Common myeloid progenitor, CD34-positive (primary cell): Measurements from ENCODE around the gene CLRN1.

Experiments used
- CTCF ChIA-PET: fragments of 350-600 bp; sonication (Branson Sonifier 250); formaldehyde crosslinking; loops from one replicate; lab custom pipeline; 2021; ENCODE audit warnings: antibody characterized with exemption; lab: Charles Lee
- POLR2A ChIA-PET: fragments of 350-600 bp; sonication (Branson Sonifier 250); formaldehyde crosslinking; loops from one replicate; lab custom pipeline; 2021; ENCODE audit warnings: antibody characterized with exemption; lab: Charles Lee
- DNase-seq, 3 donors: peaks; one replicate each; pipeline versions ENCODE4 v3.0.0 to v3.0.0-alpha.2; 2013
- H3K27ac ChIP-seq, 2 experiments: 1 replicate in 1 of 2; 2 replicates in 1 of 2; pipeline ENCODE4 v1.7.0; 2013; ENCODE audit warnings: inconsistent platforms in 2 of 2, low read length in 2 of 2, mild to moderate bottlenecking in 2 of 2, low read depth in 1 of 2, moderate library complexity in 1 of 2; ENCODE audit not compliant: severe bottlenecking in 2 of 2, insufficient read depth in 1 of 2, poor library complexity in 1 of 2
- H3K27me3 ChIP-seq, 5 experiments: replicated peaks in 2 of 5; 1 replicate in 3 of 5; 2 replicates in 2 of 5; pipeline versions ENCODE4 v1.6.1 to v1.7.0; 2013; ENCODE audit warnings: low read length in 4 of 5, mild to moderate bottlenecking in 2 of 5, moderate library complexity in 2 of 5, inconsistent platforms in 1 of 5; ENCODE audit not compliant: insufficient read depth in 5 of 5, control insufficient read depth in 4 of 5
- H3K36me3 ChIP-seq, 4 experiments: 1 replicate in 2 of 4; 2 replicates in 2 of 4; pipeline versions ENCODE4 v1.6.1 to v1.7.0; 2013; ENCODE audit warnings: low read length in 3 of 4, control low read depth in 1 of 4, mild to moderate bottlenecking in 1 of 4; ENCODE audit not compliant: control insufficient read depth in 4 of 4, insufficient read depth in 4 of 4
- H3K4me1 ChIP-seq, 4 experiments: 1 replicate in 3 of 4; 2 replicates in 1 of 4; pipeline versions ENCODE4 v1.6.1 to v1.7.1; 2013; ENCODE audit warnings: low read length in 3 of 4, mild to moderate bottlenecking in 3 of 4, control low read depth in 1 of 4, inconsistent platforms in 1 of 4, moderate library complexity in 1 of 4; ENCODE audit not compliant: control insufficient read depth in 4 of 4, insufficient read depth in 4 of 4; ENCODE audit errors: control extremely low read depth in 1 of 4
- H3K4me3 ChIP-seq, 7 experiments: 1 replicate in 4 of 7; 2 replicates in 3 of 7; pipeline versions ENCODE4 v1.5.1 to v1.7.0; 2013; ENCODE audit warnings: mild to moderate bottlenecking in 7 of 7, low read length in 6 of 7, moderate library complexity in 6 of 7, inconsistent platforms in 2 of 7, low read depth in 2 of 7, control low read depth in 1 of 7; ENCODE audit not compliant: insufficient read depth in 4 of 7, control insufficient read depth in 1 of 7; ENCODE audit errors: extremely low read depth in 1 of 7
- H3K9me3 ChIP-seq, 5 experiments: 1 replicate in 4 of 5; 2 replicates in 1 of 5; pipeline versions ENCODE4 v1.6.1 to v1.7.1; 2013; ENCODE audit warnings: low read length in 4 of 5, mild to moderate bottlenecking in 2 of 5, inconsistent platforms in 1 of 5, low read depth in 1 of 5, moderate library complexity in 1 of 5; ENCODE audit not compliant: control insufficient read depth in 4 of 5, insufficient read depth in 2 of 5; ENCODE audit errors: control extremely low read depth in 1 of 5
- WGBS: methylation state at CpG from one replicate; pipeline ENCODE4 v1.1.5; 2013; ENCODE audit not compliant: insufficient coverage; 5-methylcytosine and 5-hydroxymethylcytosine counted together

CLRN1 gene

DNA sequence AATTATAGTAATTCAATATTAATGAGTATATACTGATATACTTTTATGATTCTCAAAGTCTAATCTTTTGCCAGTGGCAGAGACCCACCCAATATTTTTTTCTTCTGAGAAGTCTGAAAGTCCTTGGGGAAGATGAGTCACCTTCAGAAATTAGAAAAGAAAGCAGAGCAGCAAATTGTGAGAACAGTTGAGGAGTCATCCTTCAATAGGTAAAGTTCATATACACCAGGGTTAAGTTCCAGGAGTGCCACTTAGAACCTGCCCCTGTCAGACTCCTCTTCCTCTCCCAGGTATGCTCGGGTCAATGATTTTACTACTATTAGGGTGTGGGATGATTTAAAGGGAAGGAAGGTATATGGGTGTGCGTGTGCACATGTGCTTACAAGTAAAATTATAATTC lies 7.1 kb downstream of the CLRN1 start:
- POLR2A ChIA-PET: no interaction called here
- Histone ChIP-seq H3K4me3 (no peak overlapping the region), H3K9me3 (no peaks in the 10 kb centered on the region), H3K27ac (no peak overlapping the region), H3K4me1 (no peaks in the 10 kb centered on the region), H3K36me3 (no peaks in the 10 kb centered on the region), H3K27me3 (no peaks in the 10 kb centered on the region)
- DNase-seq: no peak
- CTCF ChIA-PET: no interaction called here
- 100% methylated on average over 1 of the region's 2 CpGs for WGBS

DNA sequence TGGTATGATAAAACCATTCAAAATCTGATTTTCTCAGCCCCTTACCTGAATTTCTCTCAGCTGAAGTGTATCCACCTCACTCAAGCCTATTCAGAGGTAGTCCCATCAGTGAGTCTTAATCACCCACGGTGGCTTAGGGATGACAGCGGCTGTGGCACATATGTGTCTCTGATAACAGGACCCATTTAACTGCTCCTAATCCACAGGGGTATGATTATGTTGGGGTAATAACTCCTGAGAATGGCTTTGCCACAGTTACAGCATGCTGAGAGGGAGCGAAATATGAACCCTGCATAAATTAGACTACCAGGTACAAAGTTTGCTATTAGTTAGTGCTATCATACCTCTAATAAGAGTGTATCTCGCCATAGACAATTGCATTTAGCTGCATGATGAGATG lies 10.6 kb downstream of the CLRN1 start:
- Histone ChIP-seq H3K4me3 (no peak overlapping the region), H3K36me3 (no peaks in the 10 kb centered on the region), H3K4me1 (no peaks in the 10 kb centered on the region), H3K9me3 (no peaks in the 10 kb centered on the region), H3K27ac (no peak overlapping the region), H3K27me3 (no peaks in the 10 kb centered on the region)
- no CpG with 5 or more reads among the region's 4 CpGs for WGBS
- CTCF ChIA-PET: interaction anchor here (1.2 kb wide), 1 partner anchor 13 kb away, joined by 3 read pairs; no protein-coding TSS in a partner anchor
- DNase-seq: no peak
- POLR2A ChIA-PET: no interaction called here

- 100% methylated on average over 4 of the region's 5 CpGs for WGBS
- no peaks in the 10 kb centered on the region for H3K27me3 ChIP-seq
- no peak for DNase-seq
- H3K36me3 ChIP-seq: no peaks in the 10 kb centered on the region
- no peaks in the 10 kb centered on the region for H3K9me3 ChIP-seq
- no peak overlapping the region for H3K4me3 ChIP-seq
- no peaks in the 10 kb centered on the region for H3K4me1 ChIP-seq
- H3K27ac ChIP-seq: no peak overlapping the region
- CTCF ChIA-PET: no interaction called here
- POLR2A ChIA-PET: no interaction called here
Measured at GRCh38 chr3:150960708-150961684, 11.5 kb downstream of the CLRN1 start.

DNA sequence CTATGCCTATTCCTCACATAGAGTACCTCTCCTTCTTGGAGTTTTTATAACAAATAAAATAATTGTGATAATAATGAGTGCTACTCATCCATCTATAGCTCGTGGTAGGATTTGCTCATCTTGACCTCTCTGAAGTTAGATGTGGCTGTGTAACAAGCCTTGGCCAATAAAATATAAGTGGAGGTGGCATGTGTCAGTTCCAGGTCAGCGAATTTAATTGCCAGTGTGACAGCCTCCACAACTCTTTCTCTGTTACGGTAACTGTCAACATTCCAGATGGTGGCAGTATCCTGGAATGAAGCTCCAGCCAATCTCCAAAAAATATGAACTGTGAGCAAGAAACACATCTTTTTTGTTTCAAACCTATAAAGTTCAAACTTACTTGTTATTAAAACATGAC lies 13.8 kb downstream of the CLRN1 start:
- POLR2A ChIA-PET: no interaction called here
- 96% methylated on average over 2 of the region's 3 CpGs for WGBS

DNA sequence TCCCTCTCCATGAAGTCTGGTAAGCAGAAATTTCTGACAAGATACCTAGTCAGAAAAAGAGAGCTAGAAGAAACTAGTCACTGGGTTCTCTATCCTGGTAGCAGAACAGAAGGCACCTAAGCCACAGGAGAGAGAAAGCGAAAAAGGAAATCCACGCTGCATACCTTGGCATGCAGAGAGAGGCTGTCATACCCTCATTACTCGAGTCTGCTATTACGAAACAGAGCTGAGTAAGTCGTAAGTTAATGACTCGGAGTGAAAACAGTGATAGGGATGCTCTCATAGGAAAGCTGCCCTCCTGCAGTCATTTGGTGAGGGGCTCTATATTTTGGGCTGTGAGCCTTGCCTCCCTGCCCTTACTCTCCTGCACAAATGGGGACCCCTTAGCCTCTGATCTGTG lies 16.2 kb downstream of the CLRN1 start:
- POLR2A ChIA-PET: no interaction called here
- CTCF ChIA-PET: interaction anchor here (0.6 kb wide), 1 partner anchor 68 kb away, joined by 3 read pairs; no protein-coding TSS in a partner anchor
- Histone ChIP-seq H3K9me3 (no peaks in the 10 kb centered on the region), H3K36me3 (no peaks in the 10 kb centered on the region), H3K27ac (no peak overlapping the region), H3K4me3 (no peak overlapping the region), H3K4me1 (no peaks in the 10 kb centered on the region), H3K27me3 (no peaks in the 10 kb centered on the region)
- DNase-seq: no peak
- 84% methylated on average over 6 of the region's 6 CpGs for WGBS

More for the DNA sequence above, 13.8 kb downstream of the CLRN1 start:
- Histone ChIP-seq H3K27ac (no peak overlapping the region), H3K36me3 (no peaks in the 10 kb centered on the region), H3K27me3 (no peaks in the 10 kb centered on the region), H3K9me3 (no peaks in the 10 kb centered on the region), H3K4me1 (no peaks in the 10 kb centered on the region), H3K4me3 (no peak overlapping the region)
- CTCF ChIA-PET: interaction anchor here (1.0 kb wide), 1 partner anchor 326 kb away, joined by 3 read pairs; no protein-coding TSS in a partner anchor
- no peak for DNase-seq

GRCh38 chr3:150951923-150952322 lies 20.6 kb downstream of the CLRN1 start:
- no peaks in the 10 kb centered on the region for H3K4me1 ChIP-seq
- no peak for DNase-seq
- WGBS: 99% methylated on average over 10 of the region's 13 CpGs
- no peak overlapping the region for H3K27ac ChIP-seq
- no peaks in the 10 kb centered on the region for H3K27me3 ChIP-seq
- no peak overlapping the region for H3K4me3 ChIP-seq
- POLR2A ChIA-PET: no interaction called here
- CTCF ChIA-PET: no interaction called here
- H3K36me3 ChIP-seq: no peaks in the 10 kb centered on the region
- no peaks in the 10 kb centered on the region for H3K9me3 ChIP-seq
